ENCODE measurements around the gene CPTP.

The CPTP gene

GRCh38 chr1:1286313-1287261, 38.0 kb upstream of the CPTP start:
- no peaks in the 10 kb centered on the region for H3K27me3 ChIP-seq (ENCODE audit: low read length)
- TF ChIP-seq EZH2phosphoT487 (conservative IDR thresholded peaks at IDR 0.05; ENCODE audit: low read length) (no peak), CTCF (IDR thresholded peaks at IDR 0.05; ENCODE audit: insufficient read depth, low read length, poor library complexity, severe bottlenecking) (no peak)
- no peak overlapping the region for H3K4me3 ChIP-seq (ENCODE audit: insufficient read depth, low read length, poor library complexity, severe bottlenecking)
- no peak overlapping the region for H3K4me2 ChIP-seq (ENCODE audit: low read depth, low read length, poor library complexity, severe bottlenecking)
- H3K36me3 ChIP-seq (ENCODE audit: low read length): no peaks in the 10 kb centered on the region
- no peaks in the 10 kb centered on the region for H3K79me2 ChIP-seq (ENCODE audit: insufficient read depth, low read length)
- no peaks in the 10 kb centered on the region for H3F3A ChIP-seq (ENCODE audit: insufficient read depth)
- H2AFZ ChIP-seq (ENCODE audit: low read depth, low read length, severe bottlenecking): no peak overlapping the region
- H3K9me3 ChIP-seq (ENCODE audit: insufficient read depth, low read length): no peaks in the 10 kb centered on the region
- H4K20me1 ChIP-seq (ENCODE audit: low read depth, low read length): no peaks in the 10 kb centered on the region
- H3K9ac ChIP-seq (ENCODE audit: low read length): no peak overlapping the region
- no peak overlapping the region for H3K27ac ChIP-seq (ENCODE audit: low read depth, low read length)
- no peaks in the 10 kb centered on the region for H3K9me2 ChIP-seq (replicated peaks; ENCODE audit: insufficient read depth, low read length)

GRCh38 chr1:1287288-1288110, 37.1 kb upstream of the CPTP start:
- no peak overlapping the region for H2AFZ ChIP-seq (ENCODE audit: low read depth, low read length, severe bottlenecking)

GRCh38 chr1:1290238-1290731, 34.3 kb upstream of the CPTP start:
- Histone ChIP-seq H3K79me2 (ENCODE audit: insufficient read depth, low read length) (no peaks in the 10 kb centered on the region), H3K4me2 (ENCODE audit: low read depth, low read length, poor library complexity, severe bottlenecking) (no peak overlapping the region), H3F3A (ENCODE audit: insufficient read depth) (no peaks in the 10 kb centered on the region), H3K4me3 (ENCODE audit: insufficient read depth, low read length, poor library complexity, severe bottlenecking) (no peak overlapping the region), H3K9me2 (replicated peaks; ENCODE audit: insufficient read depth, low read length) (no peaks in the 10 kb centered on the region), H3K9me3 (ENCODE audit: insufficient read depth, low read length) (no peaks in the 10 kb centered on the region), H2AFZ (ENCODE audit: low read depth, low read length, severe bottlenecking) (no peak overlapping the region), H3K36me3 (ENCODE audit: low read length) (no peaks in the 10 kb centered on the region), H3K9ac (ENCODE audit: low read length) (no peak overlapping the region), H3K27ac (ENCODE audit: low read depth, low read length) (no peak overlapping the region), H3K27me3 (ENCODE audit: low read length) (no peaks in the 10 kb centered on the region), H4K20me1 (ENCODE audit: low read depth, low read length) (no peaks in the 10 kb centered on the region)
- peak; percentile 25 for TF ChIP-seq CTCF (IDR thresholded peaks at IDR 0.05; ENCODE audit: insufficient read depth, low read length, poor library complexity, severe bottlenecking)
- TF ChIP-seq EZH2phosphoT487 (conservative IDR thresholded peaks at IDR 0.05; ENCODE audit: low read length): no peak

More at GRCh38 chr1:1287288-1288110, 37.1 kb upstream of the CPTP start:
- H3K9ac ChIP-seq (ENCODE audit: low read length): no peak overlapping the region
- H3K4me2 ChIP-seq (ENCODE audit: low read depth, low read length, poor library complexity, severe bottlenecking): no peak overlapping the region
- H3K4me3 ChIP-seq (ENCODE audit: insufficient read depth, low read length, poor library complexity, severe bottlenecking): no peak overlapping the region
- H3K27ac ChIP-seq (ENCODE audit: low read depth, low read length): no peak overlapping the region
- H3K9me3 ChIP-seq (ENCODE audit: insufficient read depth, low read length): no peaks in the 10 kb centered on the region
- TF ChIP-seq CTCF (IDR thresholded peaks at IDR 0.05; ENCODE audit: insufficient read depth, low read length, poor library complexity, severe bottlenecking): no peak
- H3K27me3 ChIP-seq (ENCODE audit: low read length): no peaks in the 10 kb centered on the region
- no peaks in the 10 kb centered on the region for H3K79me2 ChIP-seq (ENCODE audit: insufficient read depth, low read length)
- H4K20me1 ChIP-seq (ENCODE audit: low read depth, low read length): no peaks in the 10 kb centered on the region
- no peaks in the 10 kb centered on the region for H3F3A ChIP-seq (ENCODE audit: insufficient read depth)
- H3K36me3 ChIP-seq (ENCODE audit: low read length): no peaks in the 10 kb centered on the region
- H3K9me2 ChIP-seq (replicated peaks; ENCODE audit: insufficient read depth, low read length): no peaks in the 10 kb centered on the region
